Choroid plexus epithelial cell (primary cell): ENCODE results near the gene CLIP1.
A peak's percentile ranks its signal among the peaks of the same experiment; 100 is the strongest.

ENCODE experiments used
- DNase-seq: peaks from one replicate; pipeline ENCODE4 v3.0.0-alpha.2; 2010; ENCODE audit warnings: low read depth
- H3K4me3 ChIP-seq: 2 replicates; pipeline ENCODE4 v1.5.1; 2011; ENCODE audit warnings: low read depth, mild to moderate bottlenecking, control low read depth, low read length, moderate library complexity
- TF ChIP-seq, protein P1 (sequence below): conservative IDR thresholded peaks from 2 replicates; pipeline ENCODE4 v1.5.1; 2011; ENCODE audit warnings: low read depth, mild to moderate bottlenecking, control low read depth, inconsistent platforms, low read length, moderate library complexity

The CLIP1 gene

DNA sequence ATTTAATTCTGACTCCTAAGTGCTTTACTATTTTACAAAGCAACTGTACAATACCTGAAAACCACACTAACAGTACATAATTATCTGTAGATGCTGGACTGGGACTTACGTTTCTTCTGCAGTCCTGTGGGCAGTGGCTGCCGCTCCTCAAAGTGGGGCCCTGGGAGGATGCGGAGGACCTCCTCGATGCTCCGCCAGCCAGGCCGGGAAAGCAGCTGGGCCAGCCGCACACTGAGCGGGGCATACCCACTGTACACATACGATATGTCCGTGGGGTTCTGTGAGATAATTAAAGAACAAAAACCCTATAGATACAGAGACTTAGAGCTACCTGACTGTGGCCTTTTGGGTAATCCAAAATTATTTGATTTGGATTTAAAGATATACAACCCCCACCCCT, 189.8 kb downstream of the CLIP1 start:
- H3K4me3 ChIP-seq: no peak overlapping the region
- TF ChIP-seq, protein P1, sequence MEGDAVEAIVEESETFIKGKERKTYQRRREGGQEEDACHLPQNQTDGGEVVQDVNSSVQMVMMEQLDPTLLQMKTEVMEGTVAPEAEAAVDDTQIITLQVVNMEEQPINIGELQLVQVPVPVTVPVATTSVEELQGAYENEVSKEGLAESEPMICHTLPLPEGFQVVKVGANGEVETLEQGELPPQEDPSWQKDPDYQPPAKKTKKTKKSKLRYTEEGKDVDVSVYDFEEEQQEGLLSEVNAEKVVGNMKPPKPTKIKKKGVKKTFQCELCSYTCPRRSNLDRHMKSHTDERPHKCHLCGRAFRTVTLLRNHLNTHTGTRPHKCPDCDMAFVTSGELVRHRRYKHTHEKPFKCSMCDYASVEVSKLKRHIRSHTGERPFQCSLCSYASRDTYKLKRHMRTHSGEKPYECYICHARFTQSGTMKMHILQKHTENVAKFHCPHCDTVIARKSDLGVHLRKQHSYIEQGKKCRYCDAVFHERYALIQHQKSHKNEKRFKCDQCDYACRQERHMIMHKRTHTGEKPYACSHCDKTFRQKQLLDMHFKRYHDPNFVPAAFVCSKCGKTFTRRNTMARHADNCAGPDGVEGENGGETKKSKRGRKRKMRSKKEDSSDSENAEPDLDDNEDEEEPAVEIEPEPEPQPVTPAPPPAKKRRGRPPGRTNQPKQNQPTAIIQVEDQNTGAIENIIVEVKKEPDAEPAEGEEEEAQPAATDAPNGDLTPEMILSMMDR: no peak
- DNase-seq: no peak

- H3K4me3 ChIP-seq: no peak overlapping the region
- TF ChIP-seq, protein P1: no peak
- DNase-seq: no peak
These were observed 191.7 kb downstream of the CLIP1 start for GRCh38 chr12:122230798-122231197.

- H3K4me3 ChIP-seq: no peak overlapping the region
- TF ChIP-seq, protein P1: no peak
- DNase-seq: no peak
These were observed 194.4 kb downstream of the CLIP1 start for GRCh38 chr12:122228092-122228491.

DNA sequence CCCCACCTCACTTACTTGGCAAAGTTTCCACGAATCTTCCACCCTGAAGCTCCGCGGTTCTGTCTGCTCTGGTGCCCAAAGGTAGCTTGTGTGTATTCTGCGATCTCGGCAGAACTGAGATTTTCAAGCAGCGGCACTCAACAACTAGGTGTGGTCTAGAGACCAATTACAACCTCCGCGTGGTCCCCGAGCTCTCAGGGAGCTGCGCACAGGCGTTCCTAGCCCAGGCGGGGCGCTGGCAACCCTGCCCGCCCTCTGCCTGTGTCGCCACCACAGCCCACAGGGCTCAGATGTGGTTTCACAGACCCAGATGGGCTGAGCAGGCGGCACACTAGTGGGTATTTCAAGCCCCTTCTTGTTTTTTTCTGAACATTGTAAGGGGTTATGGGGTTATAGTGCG, 195.1 kb downstream of the CLIP1 start:
- no peak for DNase-seq
- TF ChIP-seq, protein P1: no peak
- H3K4me3 ChIP-seq: no peak overlapping the region

GRCh38 chr12:122226366-122227125, 195.9 kb downstream of the CLIP1 start:
- TF ChIP-seq, protein P1: no peak
- no peak for DNase-seq
- peak overlapping the region; percentile 48 for H3K4me3 ChIP-seq

GRCh38 chr12:122225683-122226365, 196.6 kb downstream of the CLIP1 start, which contains the start of gene DIABLO:
DIABLO (minus strand) TSS chr12:122226052; CDS start chr12:122226014, 38 bp downstream.
- TF ChIP-seq, protein P1: no peak
- peak; percentile 100 for DNase-seq
- H3K4me3 ChIP-seq: peak within 1 kb of the TSS; percentile 98
